ENCODE measurements around the gene BST2.
"Not testable (repeated sequence)": the region's sequence is repeated elsewhere in the genome, so short reads cannot be mapped to it uniquely, and the experiment has no call there.

Gene BST2

GRCh38 chr19:17379221-17379631, 26.2 kb downstream of the BST2 start:
- Histone ChIP-seq H3K27ac (ENCODE audit: low read depth, low read length) (no peak overlapping the region), H3K27me3 (ENCODE audit: control insufficient read depth in 1 of 2, insufficient read depth in 2 of 2, low read length in 2 of 2) (peaks cover 0 to 3% of the 10 kb centered on the region in 2 donors), H3K9me3 (ENCODE audit: low read length) (no peaks in the 10 kb centered on the region), H3K4me1 (ENCODE audit: insufficient read depth, low read length) (no peaks in the 10 kb centered on the region), H3K4me3 (ENCODE audit: low read depth in 1 of 2, low read length in 2 of 2) (no peak overlapping the region), H3K36me3 (ENCODE audit: insufficient read depth, low read length) (no peaks in the 10 kb centered on the region), H3K9ac (ENCODE audit: low read length) (no peak overlapping the region)

- no peak overlapping the region for H3K4me3 ChIP-seq (ENCODE audit: low read depth in 1 of 2, low read length in 2 of 2)
- H3K9ac ChIP-seq (ENCODE audit: low read length) = no peak overlapping the region
- no peaks in the 10 kb centered on the region for H3K36me3 ChIP-seq (ENCODE audit: insufficient read depth, low read length)
- H3K4me1 ChIP-seq (ENCODE audit: insufficient read depth, low read length) = no peaks in the 10 kb centered on the region
- H3K27ac ChIP-seq (ENCODE audit: low read depth, low read length) = no peak overlapping the region
- no peaks in the 10 kb centered on the region for H3K9me3 ChIP-seq (ENCODE audit: low read length)
- peaks cover 0 to 3% of the 10 kb centered on the region in 2 donors for H3K27me3 ChIP-seq (ENCODE audit: control insufficient read depth in 1 of 2, insufficient read depth in 2 of 2, low read length in 2 of 2)
Observed at GRCh38 chr19:17378271-17378670, 27.2 kb downstream of the BST2 start.

- no peaks in the 10 kb centered on the region for H3K36me3 ChIP-seq (ENCODE audit: insufficient read depth, low read length)
- peaks cover 0 to 3% of the 10 kb centered on the region in 2 donors for H3K27me3 ChIP-seq (ENCODE audit: control insufficient read depth in 1 of 2, insufficient read depth in 2 of 2, low read length in 2 of 2)
- no peaks in the 10 kb centered on the region for H3K4me1 ChIP-seq (ENCODE audit: insufficient read depth, low read length)
- H3K27ac ChIP-seq (ENCODE audit: low read depth, low read length) = no peak within 1 kb of the TSS
- no peaks in the 10 kb centered on the region for H3K9me3 ChIP-seq (ENCODE audit: low read length)
- no peak within 1 kb of the TSS for H3K9ac ChIP-seq (ENCODE audit: low read length)
- H3K4me3 ChIP-seq (ENCODE audit: low read depth in 1 of 2, low read length in 2 of 2) = no peak within 1 kb of the TSS
Observed at GRCh38 chr19:17376935-17377600, 28.4 kb downstream of the BST2 start, which contains the start of gene PLVAP. TSS of gene PLVAP (minus strand) at chr19:17377342. CDS start at chr19:17377288, 54 bp downstream.

- Histone ChIP-seq H3K4me1 (ENCODE audit: insufficient read depth, low read length) (no peaks in the 10 kb centered on the region), H3K27ac (ENCODE audit: low read depth, low read length) (no peak overlapping the region), H3K9me3 (ENCODE audit: low read length) (no peaks in the 10 kb centered on the region), H3K4me3 (ENCODE audit: low read depth in 1 of 2, low read length in 2 of 2) (no peak overlapping the region), H3K9ac (ENCODE audit: low read length) (no peak overlapping the region), H3K36me3 (ENCODE audit: insufficient read depth, low read length) (no peaks in the 10 kb centered on the region), H3K27me3 (ENCODE audit: control insufficient read depth in 1 of 2, insufficient read depth in 2 of 2, low read length in 2 of 2) (no peaks in the 10 kb centered on the region)
Observed at GRCh38 chr19:17370026-17370587, 35.3 kb downstream of the BST2 start.

DNA sequence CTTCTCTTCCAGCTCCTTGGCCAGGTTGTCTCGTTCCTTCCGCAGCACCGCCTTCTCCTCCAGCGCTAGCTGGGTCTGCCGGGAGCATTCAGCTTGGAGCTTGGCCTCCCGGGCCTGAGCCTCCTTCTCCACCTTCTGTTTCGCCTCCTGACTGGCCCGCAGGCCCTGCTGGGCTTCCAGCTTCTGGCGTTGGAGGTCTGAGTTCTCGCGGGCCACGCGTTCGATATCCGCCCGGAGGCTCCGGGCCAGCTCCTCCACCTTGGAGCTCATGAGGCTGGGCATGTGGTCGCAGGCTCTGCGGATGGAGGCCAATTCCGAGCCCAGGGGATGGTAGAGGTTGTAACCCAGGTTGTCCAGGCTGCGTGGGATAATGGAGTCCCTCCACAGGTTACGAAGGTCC, 40.1 kb downstream of the BST2 start:
- no peaks in the 10 kb centered on the region for H3K27me3 ChIP-seq (ENCODE audit: control insufficient read depth in 1 of 2, insufficient read depth in 2 of 2, low read length in 2 of 2)
- no peaks in the 10 kb centered on the region for H3K36me3 ChIP-seq (ENCODE audit: insufficient read depth, low read length)
- H3K4me1 ChIP-seq (ENCODE audit: insufficient read depth, low read length) = no peaks in the 10 kb centered on the region
- H3K4me3 ChIP-seq (ENCODE audit: low read depth in 1 of 2, low read length in 2 of 2) = no peak overlapping the region
- no peak overlapping the region for H3K27ac ChIP-seq (ENCODE audit: low read depth, low read length)
- no peak overlapping the region for H3K9ac ChIP-seq (ENCODE audit: low read length)
- no peaks in the 10 kb centered on the region for H3K9me3 ChIP-seq (ENCODE audit: low read length)

GRCh38 chr19:17363852-17364605, 41.4 kb downstream of the BST2 start:
- not testable (repeated sequence) for H3K27me3 ChIP-seq (ENCODE audit: control insufficient read depth in 1 of 2, insufficient read depth in 2 of 2, low read length in 2 of 2); H3K4me1 ChIP-seq (ENCODE audit: insufficient read depth, low read length); H3K9me3 ChIP-seq (ENCODE audit: low read length); H3K9ac ChIP-seq (ENCODE audit: low read length); H3K36me3 ChIP-seq (ENCODE audit: insufficient read depth, low read length); H3K4me3 ChIP-seq (ENCODE audit: low read depth in 1 of 2, low read length in 2 of 2); H3K27ac ChIP-seq (ENCODE audit: low read depth, low read length)

GRCh38 chr19:17359905-17360800, 45.3 kb downstream of the BST2 start:
- Histone ChIP-seq H3K36me3 (ENCODE audit: insufficient read depth, low read length) (no peaks in the 10 kb centered on the region), H3K4me3 (ENCODE audit: low read depth in 1 of 2, low read length in 2 of 2) (no peak overlapping the region), H3K27ac (ENCODE audit: low read depth, low read length) (no peak overlapping the region), H3K9ac (ENCODE audit: low read length) (no peak overlapping the region), H3K4me1 (ENCODE audit: insufficient read depth, low read length) (no peaks in the 10 kb centered on the region), H3K9me3 (ENCODE audit: low read length) (no peaks in the 10 kb centered on the region), H3K27me3 (ENCODE audit: control insufficient read depth in 1 of 2, insufficient read depth in 2 of 2, low read length in 2 of 2) (no peaks in the 10 kb centered on the region)

DNA sequence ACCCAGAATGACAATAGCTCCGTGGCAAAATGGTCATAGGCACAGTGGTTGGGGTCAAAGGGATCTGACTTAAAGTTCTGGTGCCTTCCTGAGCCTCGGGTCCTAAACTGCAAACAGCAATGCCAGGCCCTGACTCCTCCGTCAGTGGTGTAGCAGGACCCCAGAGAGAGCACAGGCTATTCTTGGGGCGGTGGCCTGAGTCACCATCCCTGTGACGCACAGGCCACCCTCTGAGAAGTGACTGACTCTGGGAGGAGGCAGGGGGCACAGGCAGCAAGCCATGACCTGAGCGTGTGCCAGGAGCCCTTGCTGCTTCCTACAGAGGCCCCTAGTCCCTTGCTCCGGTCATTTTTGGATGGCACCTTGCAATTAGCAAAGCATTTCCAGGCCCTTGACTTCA, 47.0 kb downstream of the BST2 start:
- H3K4me1 ChIP-seq (ENCODE audit: insufficient read depth, low read length) = no peaks in the 10 kb centered on the region
- no peaks in the 10 kb centered on the region for H3K36me3 ChIP-seq (ENCODE audit: insufficient read depth, low read length)
- H3K9ac ChIP-seq (ENCODE audit: low read length) = no peak overlapping the region
- H3K4me3 ChIP-seq (ENCODE audit: low read depth in 1 of 2, low read length in 2 of 2) = no peak overlapping the region
- no peak overlapping the region for H3K27ac ChIP-seq (ENCODE audit: low read depth, low read length)
- H3K9me3 ChIP-seq (ENCODE audit: low read length) = no peaks in the 10 kb centered on the region
- no peaks in the 10 kb centered on the region for H3K27me3 ChIP-seq (ENCODE audit: control insufficient read depth in 1 of 2, insufficient read depth in 2 of 2, low read length in 2 of 2)

DNA sequence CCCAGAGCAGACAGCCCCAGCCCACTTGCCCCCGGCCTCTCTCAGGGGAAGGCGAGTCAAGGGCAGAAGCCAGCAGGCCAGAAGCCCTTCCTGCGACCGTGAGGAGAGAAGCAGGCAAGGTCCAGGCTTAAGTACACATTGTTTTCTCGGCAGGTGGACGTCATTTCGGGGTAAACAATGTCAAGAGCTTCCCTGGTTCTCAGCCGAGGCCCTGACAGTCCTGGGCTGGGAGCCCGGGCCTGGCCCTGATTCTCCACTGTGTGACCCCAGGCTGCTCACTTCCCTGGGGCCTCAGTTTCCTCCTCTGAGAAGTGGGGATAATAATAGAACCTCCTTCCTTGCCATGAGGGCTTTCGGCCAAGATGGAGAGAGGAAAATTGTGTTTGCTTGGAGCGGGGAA, 47.7 kb downstream of the BST2 start:
- Histone ChIP-seq H3K9ac (ENCODE audit: low read length) (no peak overlapping the region), H3K27ac (ENCODE audit: low read depth, low read length) (no peak overlapping the region), H3K36me3 (ENCODE audit: insufficient read depth, low read length) (no peaks in the 10 kb centered on the region), H3K4me3 (ENCODE audit: low read depth in 1 of 2, low read length in 2 of 2) (no peak overlapping the region), H3K27me3 (ENCODE audit: control insufficient read depth in 1 of 2, insufficient read depth in 2 of 2, low read length in 2 of 2) (no peaks in the 10 kb centered on the region), H3K4me1 (ENCODE audit: insufficient read depth, low read length) (no peaks in the 10 kb centered on the region), H3K9me3 (ENCODE audit: low read length) (no peaks in the 10 kb centered on the region)

GRCh38 chr19:17357078-17357666, 48.3 kb downstream of the BST2 start:
- Histone ChIP-seq H3K9ac (ENCODE audit: low read length) (no peak overlapping the region), H3K4me3 (ENCODE audit: low read depth in 1 of 2, low read length in 2 of 2) (no peak overlapping the region), H3K27ac (ENCODE audit: low read depth, low read length) (no peak overlapping the region), H3K36me3 (ENCODE audit: insufficient read depth, low read length) (no peaks in the 10 kb centered on the region), H3K9me3 (ENCODE audit: low read length) (no peaks in the 10 kb centered on the region), H3K4me1 (ENCODE audit: insufficient read depth, low read length) (no peaks in the 10 kb centered on the region), H3K27me3 (ENCODE audit: control insufficient read depth in 1 of 2, insufficient read depth in 2 of 2, low read length in 2 of 2) (no peaks in the 10 kb centered on the region)

DNA sequence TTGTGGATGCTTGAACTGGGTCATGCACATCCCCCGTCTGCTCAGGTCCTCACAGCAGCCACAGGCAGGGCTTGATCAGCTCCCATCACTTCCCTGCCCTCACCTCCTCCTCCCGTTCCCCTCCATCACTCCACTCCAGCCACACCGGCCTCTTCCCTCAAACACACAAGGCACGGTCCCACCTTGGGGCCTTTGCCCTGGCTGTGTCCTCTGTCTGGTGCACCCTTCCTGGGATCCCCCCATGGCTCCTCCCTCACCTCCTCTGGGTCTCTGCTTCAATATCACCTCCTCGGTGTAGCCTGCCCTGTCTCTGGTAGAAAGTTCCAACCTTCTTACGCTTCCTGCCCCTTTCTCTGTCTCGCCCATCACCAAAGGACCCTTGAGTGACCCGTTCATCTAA, 52.0 kb downstream of the BST2 start:
- Histone ChIP-seq H3K9ac (ENCODE audit: low read length) (no peak overlapping the region), H3K4me1 (ENCODE audit: insufficient read depth, low read length) (no peaks in the 10 kb centered on the region), H3K27ac (ENCODE audit: low read depth, low read length) (no peak overlapping the region), H3K4me3 (ENCODE audit: low read depth in 1 of 2, low read length in 2 of 2) (no peak overlapping the region), H3K27me3 (ENCODE audit: control insufficient read depth in 1 of 2, insufficient read depth in 2 of 2, low read length in 2 of 2) (peaks cover 5 to 7% of the 10 kb centered on the region in 2 donors), H3K36me3 (ENCODE audit: insufficient read depth, low read length) (no peaks in the 10 kb centered on the region), H3K9me3 (ENCODE audit: low read length) (no peaks in the 10 kb centered on the region)

Measured in muscle layer of colon (tissue), 2 donors.